PC-9 (cell line): Measurements from ENCODE around the gene HNRNPF. TPM values are rescaled to one million over a fixed set of nuclear protein-coding genes. Genes with fewer than 3 reads are reported as not detected.
"Not testable (repeated sequence)": the region's sequence is repeated elsewhere in the genome, so short reads cannot be mapped to it uniquely, and the experiment has no call there.

Source experiments
- BruUV-seq: library from RNA; stranded (reverse); fragments of 400-500 nt; replicated peaks from 2 replicates; lab custom pipeline; 2021; lab: Mats Ljungman, UMichigan
- CTCF ChIA-PET: fragments of 300-600 bp; sonication (Branson Sonifier 250); formaldehyde crosslinking; loops from one replicate; lab custom pipeline; 2022; ENCODE audit warnings: antibody characterized with exemption; lab: Charles Lee
- POLR2A ChIA-PET: fragments of 300-600 bp; sonication (Branson Sonifier 250); formaldehyde crosslinking; loops from one replicate; lab custom pipeline; 2022; ENCODE audit warnings: antibody characterized with exemption; ENCODE audit not compliant: unreplicated experiment; lab: Charles Lee
- DNase-seq, 2 experiments: peaks; one replicate each; pipeline versions ENCODE4 v3.0.0 to v3.0.0-alpha.2; 2015 to 2022; ENCODE audit warnings: mixed read lengths in 1 of 2
- H2AFZ ChIP-seq: fragments of 200-600 bp; sonication (generic); 2 replicates; pipeline ENCODE4 v1.8.1; 2017; ENCODE audit warnings: antibody characterized with exemption
- H3F3A ChIP-seq: fragments of 200-600 bp; sonication (generic); 2 replicates; pipeline ENCODE4 v1.8.1; 2017; ENCODE audit warnings: antibody characterized with exemption, mild to moderate bottlenecking, low read depth; ENCODE audit not compliant: insufficient read depth
- H3K27ac ChIP-seq: fragments of 200-600 bp; sonication (generic); 2 replicates; pipeline ENCODE4 v1.6.1; 2016; ENCODE audit warnings: mixed run types
- H3K27me3 ChIP-seq: fragments of 200-600 bp; sonication (generic); 2 replicates; pipeline ENCODE4 v1.6.1; 2016; ENCODE audit warnings: low read depth, mixed run types; ENCODE audit not compliant: insufficient read depth
- H3K36me3 ChIP-seq: fragments of 200-600 bp; sonication (generic); 2 replicates; pipeline ENCODE4 v1.6.1; 2016; ENCODE audit warnings: low read depth, mixed run types
- H3K4me1 ChIP-seq: fragments of 200-600 bp; sonication (generic); replicated peaks from 2 replicates; pipeline ENCODE4 v1.6.1; 2016; ENCODE audit warnings: mixed run types; ENCODE audit not compliant: insufficient read depth
- H3K4me2 ChIP-seq: fragments of 200-600 bp; sonication (generic); 2 replicates; pipeline ENCODE4 v1.6.1; 2017; ENCODE audit warnings: mixed run types
- H3K4me3 ChIP-seq: fragments of 200-600 bp; sonication (generic); 2 replicates; pipeline ENCODE4 v1.6.1; 2016; ENCODE audit warnings: mixed run types
- H3K79me2 ChIP-seq: fragments of 200-600 bp; sonication (generic); 2 replicates; pipeline ENCODE4 v1.6.1; 2017; ENCODE audit warnings: low read depth, mixed run types
- H3K9me2 ChIP-seq: fragments of 200-600 bp; sonication (generic); 2 replicates; pipeline ENCODE4 v1.8.1; 2017; ENCODE audit warnings: mild to moderate bottlenecking; ENCODE audit not compliant: insufficient read depth
- H3K9me3 ChIP-seq: fragments of 200-600 bp; sonication (generic); 2 replicates; pipeline ENCODE4 v1.8.1; 2016; ENCODE audit warnings: low read depth; ENCODE audit not compliant: insufficient read depth
- H4K20me1 ChIP-seq: fragments of 200-600 bp; sonication (generic); 2 replicates; pipeline ENCODE4 v1.8.1; 2017; ENCODE audit not compliant: insufficient read depth
- EZH2 ChIP-seq: fragments of 200-600 bp; sonication (generic); IDR thresholded peaks from 2 replicates; pipeline ENCODE4 v1.8.0; 2017; ENCODE audit warnings: antibody characterized with exemption, low read depth
- intact Hi-C: fragments of 100-400 bp; cut with micrococcal nuclease; formaldehyde crosslinking; loops from one replicate; pipeline ENCODE4 v1.10.0; 2022; ENCODE audit not compliant: unreplicated experiment
- total RNA-seq: library from RNA; stranded (reverse); gene quantifications from 2 replicates; pipeline ENCODE4 v1.2.3, GENCODE V29; 2021
- TF ChIP-seq, protein P1 (sequence below): fragments of 200-600 bp; sonication (generic); conservative IDR thresholded peaks from 2 replicates; pipeline ENCODE4 v1.6.1; 2017; ENCODE audit warnings: mixed run types, antibody characterized with exemption, mild to moderate bottlenecking, moderate library complexity

The HNRNPF gene
- total RNA-seq, 1 experiment from 2014 or later: 337 TPM

DNA sequence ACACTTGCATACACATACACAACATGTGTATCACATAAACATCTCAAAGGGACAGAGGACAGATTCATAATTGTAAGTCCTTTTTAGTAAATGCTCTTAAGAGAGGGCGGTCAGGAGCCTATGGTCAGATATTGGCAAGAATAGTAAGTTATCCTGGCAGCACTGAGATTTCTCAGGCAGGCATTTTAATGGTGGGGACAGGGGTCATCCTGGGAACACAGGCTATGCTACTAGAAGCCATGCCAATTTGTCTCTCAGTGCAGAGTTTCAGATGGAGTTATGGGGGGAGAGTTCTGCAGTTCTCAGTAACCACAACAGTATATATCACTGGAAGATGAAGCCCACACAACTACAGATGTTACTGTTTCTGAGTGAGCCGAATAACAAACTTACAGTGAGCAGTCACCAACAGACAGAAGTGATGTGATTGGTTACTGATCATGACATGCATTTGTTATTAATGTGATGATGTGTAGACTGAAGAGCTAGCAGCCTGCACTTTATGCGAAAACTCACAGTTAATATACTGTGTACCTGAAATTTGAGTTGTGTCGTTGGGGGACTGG lies 44.4 kb upstream of the HNRNPF start:
- peaks cover 17% of the 10 kb centered on the region for H3K79me2 ChIP-seq
- H2AFZ ChIP-seq: no peak overlapping the region
- no peaks in the 10 kb centered on the region for H3K36me3 ChIP-seq
- H3K4me1 ChIP-seq: peaks cover 19% of the 10 kb centered on the region; the same call in 1 of the 2 replicates
- H3K4me2 ChIP-seq: no peak overlapping the region
- no peak overlapping the region for H3K27ac ChIP-seq
- TF ChIP-seq, protein P1, sequence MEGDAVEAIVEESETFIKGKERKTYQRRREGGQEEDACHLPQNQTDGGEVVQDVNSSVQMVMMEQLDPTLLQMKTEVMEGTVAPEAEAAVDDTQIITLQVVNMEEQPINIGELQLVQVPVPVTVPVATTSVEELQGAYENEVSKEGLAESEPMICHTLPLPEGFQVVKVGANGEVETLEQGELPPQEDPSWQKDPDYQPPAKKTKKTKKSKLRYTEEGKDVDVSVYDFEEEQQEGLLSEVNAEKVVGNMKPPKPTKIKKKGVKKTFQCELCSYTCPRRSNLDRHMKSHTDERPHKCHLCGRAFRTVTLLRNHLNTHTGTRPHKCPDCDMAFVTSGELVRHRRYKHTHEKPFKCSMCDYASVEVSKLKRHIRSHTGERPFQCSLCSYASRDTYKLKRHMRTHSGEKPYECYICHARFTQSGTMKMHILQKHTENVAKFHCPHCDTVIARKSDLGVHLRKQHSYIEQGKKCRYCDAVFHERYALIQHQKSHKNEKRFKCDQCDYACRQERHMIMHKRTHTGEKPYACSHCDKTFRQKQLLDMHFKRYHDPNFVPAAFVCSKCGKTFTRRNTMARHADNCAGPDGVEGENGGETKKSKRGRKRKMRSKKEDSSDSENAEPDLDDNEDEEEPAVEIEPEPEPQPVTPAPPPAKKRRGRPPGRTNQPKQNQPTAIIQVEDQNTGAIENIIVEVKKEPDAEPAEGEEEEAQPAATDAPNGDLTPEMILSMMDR: no peak
- no peak for TF ChIP-seq EZH2
- H3K9me2 ChIP-seq: no peaks in the 10 kb centered on the region
- H3K9me3 ChIP-seq: no peaks in the 10 kb centered on the region
- peaks cover 14% of the 10 kb centered on the region for H3F3A ChIP-seq
- no TSS peak for BruUV-seq
- DNase-seq: no peak
- CTCF ChIA-PET: no interaction called here
- intact Hi-C loops: no loop called here
- POLR2A ChIA-PET: no interaction called here
- no peaks in the 10 kb centered on the region for H3K27me3 ChIP-seq
- no peak overlapping the region for H3K4me3 ChIP-seq
- H4K20me1 ChIP-seq: no peaks in the 10 kb centered on the region

DNA sequence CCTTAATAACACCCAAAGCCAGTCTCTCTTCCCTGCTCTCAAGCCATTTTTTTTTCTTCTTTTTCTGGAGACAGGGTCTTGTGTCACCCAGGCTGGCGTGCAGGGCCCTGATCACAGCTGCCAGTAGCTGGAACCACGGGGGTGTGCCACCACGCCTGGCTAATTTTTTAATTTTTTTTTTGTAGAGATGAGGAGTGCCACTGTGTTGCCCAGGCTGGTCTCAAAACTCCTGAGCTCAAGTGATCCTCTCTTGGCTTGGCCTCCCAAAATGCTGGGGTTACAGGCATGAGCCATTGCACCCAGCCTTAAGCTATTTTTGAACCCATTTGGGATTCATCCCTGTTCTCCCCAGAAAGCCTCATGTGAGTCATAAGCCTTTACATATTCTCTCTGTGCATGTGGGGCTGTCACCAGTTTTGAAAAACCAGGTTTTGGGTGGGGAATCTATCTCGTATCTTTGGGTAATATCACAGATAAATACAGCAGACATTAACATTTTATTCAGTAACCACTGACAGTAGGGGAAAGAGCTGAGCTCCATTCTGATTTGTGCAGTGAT lies 43.4 kb upstream of the HNRNPF start:
- POLR2A ChIA-PET: interaction anchor here (0.6 kb wide), 2 partner anchors 21 to 43 kb away, joined by 4 to 7 read pairs; no protein-coding TSS in a partner anchor

DNA sequence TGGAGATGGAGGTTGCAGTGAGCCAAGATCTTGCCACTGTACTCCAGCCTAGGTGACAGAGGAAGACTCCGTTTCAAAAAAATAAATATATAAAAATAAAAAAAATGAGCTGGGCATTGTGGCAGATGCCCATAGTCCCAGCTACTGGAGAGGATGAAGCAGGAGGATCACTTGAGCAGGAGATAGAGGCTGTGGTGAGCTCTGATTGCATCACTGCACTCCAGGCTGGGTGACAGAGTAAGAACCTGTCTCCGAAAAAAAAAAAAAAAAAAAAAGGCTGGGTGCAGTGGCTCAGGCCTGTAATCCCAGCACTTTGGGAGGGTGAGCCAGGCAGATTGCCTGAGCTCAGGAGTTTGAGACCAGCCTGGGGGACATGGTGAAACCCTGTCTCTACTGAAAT lies 39.8 kb upstream of the HNRNPF start:
- CTCF ChIA-PET: interaction anchor here (0.6 kb wide), 1 partner anchor 12 kb away, joined by 3 read pairs; the partner anchor contains the start of gene ZNF487

More for the DNA sequence above, 43.4 kb upstream of the HNRNPF start:
- Histone ChIP-seq H3K79me2 (peaks cover 17% of the 10 kb centered on the region), H3K4me2 (no peak overlapping the region), H3K4me3 (no peak overlapping the region), H2AFZ (no peak overlapping the region), H3F3A (peaks cover 14% of the 10 kb centered on the region), H3K27ac (no peak overlapping the region), H4K20me1 (no peaks in the 10 kb centered on the region), H3K4me1 (peaks cover 19% of the 10 kb centered on the region; the same call in 1 of the 2 replicates), H3K9me3 (no peaks in the 10 kb centered on the region), H3K9me2 (no peaks in the 10 kb centered on the region), H3K36me3 (no peaks in the 10 kb centered on the region), H3K27me3 (no peaks in the 10 kb centered on the region)
- no TSS peak for BruUV-seq
- TF ChIP-seq, protein P1: no peak
- no peak for TF ChIP-seq EZH2
- no peak for DNase-seq
- CTCF ChIA-PET: no interaction called here
- intact Hi-C loops: no loop called here

GRCh38 chr10:43446219-43447017 lies 37.4 kb upstream of the HNRNPF start:
- H3K27ac ChIP-seq, H2AFZ ChIP-seq, CTCF ChIA-PET, intact Hi-C loops, H3K9me3 ChIP-seq, DNase-seq, H3K4me3 ChIP-seq, H4K20me1 ChIP-seq, POLR2A ChIA-PET, H3K9me2 ChIP-seq, H3K27me3 ChIP-seq, BruUV-seq, H3K79me2 ChIP-seq, H3K4me2 ChIP-seq, H3K36me3 ChIP-seq, H3K4me1 ChIP-seq: not testable (repeated sequence)
- H3F3A ChIP-seq: peaks cover 17% of the 10 kb centered on the region; the same call in 1 of the 2 replicates

More for the DNA sequence above, 39.8 kb upstream of the HNRNPF start:
- Histone ChIP-seq H3K4me2 (no peak overlapping the region), H3K27ac (no peak overlapping the region), H3K4me1 (peaks cover 8% of the 10 kb centered on the region; the same call in 1 of the 2 replicates), H4K20me1 (no peaks in the 10 kb centered on the region), H3K9me2 (no peaks in the 10 kb centered on the region), H3K79me2 (peaks cover 7% of the 10 kb centered on the region; the same call in 1 of the 2 replicates), H3K9me3 (no peaks in the 10 kb centered on the region), H2AFZ (no peak overlapping the region), H3F3A (peaks cover 14% of the 10 kb centered on the region; the same call in 1 of the 2 replicates), H3K36me3 (no peaks in the 10 kb centered on the region), H3K4me3 (no peak overlapping the region), H3K27me3 (no peaks in the 10 kb centered on the region)
- no TSS peak for BruUV-seq
- POLR2A ChIA-PET: interaction anchor here (0.6 kb wide), 1 partner anchor 980 kb away, joined by 3 read pairs; no protein-coding TSS in a partner anchor
- TF ChIP-seq, protein P1: no peak
- TF ChIP-seq EZH2: no peak
- intact Hi-C loops: no loop called here
- DNase-seq: no peak
